ENCODE measurements around the gene RWDD1.

Gene RWDD1

DNA sequence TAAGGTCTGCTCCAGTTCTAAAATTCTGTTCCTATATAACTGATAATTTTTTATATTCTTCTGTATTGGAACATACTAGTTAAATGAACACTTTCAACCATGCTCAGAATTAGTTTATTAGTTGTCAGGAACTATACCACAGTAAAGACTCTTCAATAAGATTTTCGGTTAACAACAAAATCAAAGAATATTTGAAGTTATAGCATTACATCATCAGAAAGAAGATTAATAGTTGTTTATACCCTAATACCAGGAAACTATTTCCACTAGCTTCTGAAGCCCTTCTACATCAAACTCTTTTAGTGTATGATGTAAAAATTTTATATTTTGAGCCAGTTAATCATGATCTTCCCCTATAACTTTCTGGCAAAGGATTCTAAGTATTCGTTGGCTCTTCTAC is 11.2 kb upstream of the RWDD1 start:
- Histone ChIP-seq H3K4me3 (IDR thresholded peaks at IDR 0.05; ENCODE audit: insufficient read depth, low read depth, low read length) (no peak overlapping the region), H3K27me3 (ENCODE audit: insufficient read depth, low read depth) (no peaks in the 10 kb centered on the region), H3K4me1 (ENCODE audit: low read depth, poor library complexity, severe bottlenecking) (no peaks in the 10 kb centered on the region), H3K4me2 (no peak overlapping the region), H3K36me3 (ENCODE audit: insufficient read depth) (no peaks in the 10 kb centered on the region), H3K27ac (no peak overlapping the region), H2AFZ (ENCODE audit: low read depth) (no peak overlapping the region), H4K20me1 (ENCODE audit: insufficient read depth) (no peaks in the 10 kb centered on the region), H3K79me2 (ENCODE audit: insufficient read depth, low read depth) (no peaks in the 10 kb centered on the region), H3K9ac (no peak overlapping the region)
- no peak for TF ChIP-seq CTCF (conservative IDR thresholded peaks at IDR 0.05; ENCODE audit: low read depth, low read length)

DNA sequence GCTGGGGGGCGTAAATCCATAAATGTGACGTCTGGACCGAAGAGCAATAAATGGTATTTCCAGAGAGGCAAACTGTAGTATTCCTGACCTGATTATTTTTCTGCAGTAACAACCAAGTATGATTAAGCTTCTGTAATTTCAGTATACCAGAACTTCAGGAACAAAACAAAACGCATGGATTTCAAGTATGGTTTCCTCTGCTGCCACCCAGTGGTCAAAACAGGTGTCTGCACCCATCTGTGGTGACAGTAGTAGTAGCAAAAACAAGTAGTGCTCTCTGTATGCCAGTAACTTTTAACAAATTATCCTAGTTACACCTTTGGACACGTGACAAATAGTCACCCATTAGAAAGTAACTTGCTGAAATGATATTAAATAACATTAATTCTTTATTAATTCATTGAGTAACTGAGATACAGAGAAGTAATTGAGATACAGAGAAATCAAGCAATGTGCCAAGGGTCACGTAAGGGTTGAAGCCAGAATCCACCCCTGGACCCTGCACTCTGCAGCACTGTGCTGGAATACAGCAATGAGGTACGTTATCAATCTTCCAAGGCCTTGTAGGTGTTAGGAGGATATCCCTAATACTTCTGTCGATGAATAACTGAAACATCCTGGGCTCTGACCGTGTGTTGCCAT is 9.8 kb upstream of the RWDD1 start:
- no peaks in the 10 kb centered on the region for H3K4me1 ChIP-seq (ENCODE audit: low read depth, poor library complexity, severe bottlenecking)
- no peaks in the 10 kb centered on the region for H3K27me3 ChIP-seq (ENCODE audit: insufficient read depth, low read depth)
- H3K9ac ChIP-seq = no peak overlapping the region
- no peaks in the 10 kb centered on the region for H3K36me3 ChIP-seq (ENCODE audit: insufficient read depth)
- TF ChIP-seq CTCF (conservative IDR thresholded peaks at IDR 0.05; ENCODE audit: low read depth, low read length) = peak; percentile 74
- no peaks in the 10 kb centered on the region for H3K79me2 ChIP-seq (ENCODE audit: insufficient read depth, low read depth)
- no peak overlapping the region for H3K4me3 ChIP-seq (IDR thresholded peaks at IDR 0.05; ENCODE audit: insufficient read depth, low read depth, low read length)
- no peak overlapping the region for H2AFZ ChIP-seq (ENCODE audit: low read depth)
- H4K20me1 ChIP-seq (ENCODE audit: insufficient read depth) = no peaks in the 10 kb centered on the region
- no peak overlapping the region for H3K4me2 ChIP-seq
- no peak overlapping the region for H3K27ac ChIP-seq

GRCh38 chr6:116562019-116562403 is 9.3 kb upstream of the RWDD1 start:
- H3K27ac ChIP-seq = no peak overlapping the region
- no peak overlapping the region for H2AFZ ChIP-seq (ENCODE audit: low read depth)
- H3K4me1 ChIP-seq (ENCODE audit: low read depth, poor library complexity, severe bottlenecking) = no peaks in the 10 kb centered on the region
- no peak overlapping the region for H3K4me3 ChIP-seq (IDR thresholded peaks at IDR 0.05; ENCODE audit: insufficient read depth, low read depth, low read length)
- H3K4me2 ChIP-seq = no peak overlapping the region
- no peak overlapping the region for H3K9ac ChIP-seq
- no peaks in the 10 kb centered on the region for H4K20me1 ChIP-seq (ENCODE audit: insufficient read depth)
- TF ChIP-seq CTCF (conservative IDR thresholded peaks at IDR 0.05; ENCODE audit: low read depth, low read length) = no peak; the same call in 1 of the 2 replicates
- no peaks in the 10 kb centered on the region for H3K36me3 ChIP-seq (ENCODE audit: insufficient read depth)
- H3K27me3 ChIP-seq (ENCODE audit: insufficient read depth, low read depth) = no peaks in the 10 kb centered on the region
- H3K79me2 ChIP-seq (ENCODE audit: insufficient read depth, low read depth) = no peaks in the 10 kb centered on the region

DNA sequence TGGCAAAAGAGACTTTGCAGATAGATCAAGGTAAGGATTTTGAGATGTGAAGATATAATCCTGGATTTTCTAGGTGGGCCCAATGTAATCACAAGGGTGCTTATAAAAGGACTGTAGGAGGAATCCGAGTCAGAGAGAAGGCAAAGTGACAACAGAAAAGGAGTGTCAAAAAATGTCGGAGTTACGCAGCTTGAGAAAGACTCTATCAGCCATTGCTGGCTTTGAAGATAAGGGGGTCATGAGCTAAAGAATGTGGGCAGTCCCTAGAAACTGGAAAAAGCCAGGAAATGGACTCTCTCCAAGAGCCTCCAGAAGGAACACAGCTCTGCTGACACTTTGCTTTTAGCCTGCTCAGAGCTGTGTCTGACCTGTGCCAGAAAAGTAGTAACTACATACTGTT is 8.7 kb upstream of the RWDD1 start:
- Histone ChIP-seq H3K27me3 (ENCODE audit: insufficient read depth, low read depth) (no peaks in the 10 kb centered on the region), H4K20me1 (ENCODE audit: insufficient read depth) (no peaks in the 10 kb centered on the region), H3K4me1 (ENCODE audit: low read depth, poor library complexity, severe bottlenecking) (no peaks in the 10 kb centered on the region), H2AFZ (ENCODE audit: low read depth) (no peak overlapping the region), H3K79me2 (ENCODE audit: insufficient read depth, low read depth) (no peaks in the 10 kb centered on the region), H3K36me3 (ENCODE audit: insufficient read depth) (no peaks in the 10 kb centered on the region), H3K9ac (no peak overlapping the region), H3K4me2 (no peak overlapping the region), H3K27ac (no peak overlapping the region), H3K4me3 (IDR thresholded peaks at IDR 0.05; ENCODE audit: insufficient read depth, low read depth, low read length) (no peak overlapping the region)
- no peak for TF ChIP-seq CTCF (conservative IDR thresholded peaks at IDR 0.05; ENCODE audit: low read depth, low read length)

Measured in KMS-11 (cell line).